Breast epithelium (tissue), 3 donors: Measurements from ENCODE around the gene FHOD3.

Experiments
- CTCF ChIP-seq, 3 donors: fragments of 450-650 bp; IDR thresholded peaks; one replicate each; pipeline ENCODE4 v1.5.1; 2016 to 2017; ENCODE audit warnings: antibody characterized with exemption in 3 of 3, mild to moderate bottlenecking in 3 of 3, moderate library complexity in 3 of 3
- POLR2AphosphoS5 ChIP-seq, 3 donors: sonication (generic); formaldehyde crosslinking; IDR thresholded peaks; one replicate each; pipeline ENCODE4 v1.6.1; 2017; ENCODE audit warnings: antibody characterized with exemption in 3 of 3

- TF ChIP-seq CTCF (IDR thresholded peaks at IDR 0.05) (no peak), POLR2AphosphoS5 (IDR thresholded peaks at IDR 0.05) (no peak)
These were observed 207.4 kb downstream of the FHOD3 start for GRCh38 chr18:36504928-36505327.
